IPS-20b (cell line): ENCODE measurements around the gene DENND1A.

Source experiments
- H3K27ac ChIP-seq: one replicate; pipeline ENCODE4 v1.5.1; 2013; ENCODE audit warnings: low read length
- H3K27me3 ChIP-seq: 2 replicates; pipeline ENCODE4 v1.6.1; 2013; ENCODE audit warnings: mild to moderate bottlenecking, low read length, inconsistent platforms; ENCODE audit not compliant: insufficient read depth
- H3K36me3 ChIP-seq: 2 replicates; pipeline ENCODE4 v1.6.1; 2013; ENCODE audit warnings: low read depth, mild to moderate bottlenecking, inconsistent platforms, low read length, moderate library complexity; ENCODE audit not compliant: insufficient read depth
- H3K4me1 ChIP-seq: 2 replicates; pipeline ENCODE4 v1.6.1; 2013; ENCODE audit warnings: mild to moderate bottlenecking, control low read depth, inconsistent platforms, low read length, moderate library complexity; ENCODE audit not compliant: insufficient read depth
- H3K4me3 ChIP-seq: 2 replicates; pipeline ENCODE4 v1.5.1; 2013; ENCODE audit warnings: mild to moderate bottlenecking, low read length, inconsistent platforms
- H3K9ac ChIP-seq: 2 replicates; pipeline ENCODE4 v1.6.1; 2013; ENCODE audit warnings: low read depth, mild to moderate bottlenecking, inconsistent platforms, low read length, moderate library complexity
- H3K9me3 ChIP-seq: 2 replicates; pipeline ENCODE4 v1.6.1; 2013; ENCODE audit warnings: mild to moderate bottlenecking, low read depth, low read length, inconsistent platforms; ENCODE audit not compliant: insufficient read depth

The DENND1A gene

GRCh38 chr9:123860603-123861002 lies 69.3 kb downstream of the DENND1A start:
- H3K27me3 ChIP-seq, result peaks cover 85% of the 10 kb centered on the region
- H3K4me1 ChIP-seq, result peaks cover 58% of the 10 kb centered on the region
- no peak overlapping the region for H3K9ac ChIP-seq
- no peaks in the 10 kb centered on the region for H3K9me3 ChIP-seq
- no peak overlapping the region for H3K27ac ChIP-seq
- H3K4me3 ChIP-seq, result peak overlapping the region; percentile 5; the same call in 1 of the 2 replicates
- H3K36me3 ChIP-seq, result no peaks in the 10 kb centered on the region

DNA sequence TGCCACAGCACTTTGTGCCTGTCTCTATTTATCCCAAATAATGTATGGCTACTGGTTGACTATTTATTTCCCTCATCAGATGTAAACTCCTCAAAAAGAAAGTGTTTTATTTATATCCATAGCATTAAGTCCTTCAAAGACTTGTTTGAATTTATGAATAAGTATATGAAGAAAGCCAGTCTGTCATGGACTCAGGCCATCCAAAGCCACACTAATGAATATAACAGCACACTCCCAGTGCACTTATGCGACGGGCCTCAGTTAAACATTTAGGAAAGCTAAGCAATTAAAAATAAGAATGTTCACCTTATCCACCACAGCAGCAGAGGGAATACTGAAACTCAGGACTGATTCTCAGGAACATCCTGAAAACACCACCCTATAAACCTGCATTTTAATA lies 77.5 kb downstream of the DENND1A start:
- H3K4me1 ChIP-seq, result peaks cover 10% of the 10 kb centered on the region; the same call in 1 of the 2 replicates
- H3K27me3 ChIP-seq, result peaks cover 18% of the 10 kb centered on the region; the same call in 1 of the 2 replicates
- H3K9ac ChIP-seq, result no peak overlapping the region
- H3K27ac ChIP-seq, result no peak overlapping the region
- H3K4me3 ChIP-seq, result no peak overlapping the region
- no peaks in the 10 kb centered on the region; the same call in 1 of the 2 replicates for H3K36me3 ChIP-seq
- H3K9me3 ChIP-seq, result peaks cover 5% of the 10 kb centered on the region; the same call in 1 of the 2 replicates

DNA sequence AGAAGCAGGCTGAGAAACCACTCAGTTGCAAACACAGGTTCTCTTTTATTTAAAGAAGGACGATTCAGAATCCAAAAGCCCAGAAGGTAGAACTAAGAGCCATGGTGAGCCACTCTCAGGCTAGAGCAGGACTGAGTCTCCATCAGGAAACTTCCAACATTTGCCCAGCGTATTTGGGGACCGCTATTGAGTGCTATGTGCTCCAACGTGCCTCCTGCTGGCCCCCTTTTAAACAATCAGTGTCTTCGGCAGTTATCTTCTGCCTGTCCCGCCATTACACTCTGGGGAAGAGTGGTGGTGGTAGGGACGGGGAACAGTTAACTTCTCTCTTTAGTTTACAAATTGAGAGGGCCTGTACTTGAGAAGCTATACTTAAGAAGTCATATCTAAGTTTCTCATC lies 78.1 kb downstream of the DENND1A start:
- peaks cover 10% of the 10 kb centered on the region; the same call in 1 of the 2 replicates for H3K9me3 ChIP-seq
- H3K4me3 ChIP-seq, result no peak overlapping the region
- H3K9ac ChIP-seq, result no peak overlapping the region
- H3K36me3 ChIP-seq, result no peaks in the 10 kb centered on the region; the same call in 1 of the 2 replicates
- peaks cover 12% of the 10 kb centered on the region; the same call in 1 of the 2 replicates for H3K27me3 ChIP-seq
- no peak overlapping the region for H3K27ac ChIP-seq
- peaks cover 10% of the 10 kb centered on the region; the same call in 1 of the 2 replicates for H3K4me1 ChIP-seq

DNA sequence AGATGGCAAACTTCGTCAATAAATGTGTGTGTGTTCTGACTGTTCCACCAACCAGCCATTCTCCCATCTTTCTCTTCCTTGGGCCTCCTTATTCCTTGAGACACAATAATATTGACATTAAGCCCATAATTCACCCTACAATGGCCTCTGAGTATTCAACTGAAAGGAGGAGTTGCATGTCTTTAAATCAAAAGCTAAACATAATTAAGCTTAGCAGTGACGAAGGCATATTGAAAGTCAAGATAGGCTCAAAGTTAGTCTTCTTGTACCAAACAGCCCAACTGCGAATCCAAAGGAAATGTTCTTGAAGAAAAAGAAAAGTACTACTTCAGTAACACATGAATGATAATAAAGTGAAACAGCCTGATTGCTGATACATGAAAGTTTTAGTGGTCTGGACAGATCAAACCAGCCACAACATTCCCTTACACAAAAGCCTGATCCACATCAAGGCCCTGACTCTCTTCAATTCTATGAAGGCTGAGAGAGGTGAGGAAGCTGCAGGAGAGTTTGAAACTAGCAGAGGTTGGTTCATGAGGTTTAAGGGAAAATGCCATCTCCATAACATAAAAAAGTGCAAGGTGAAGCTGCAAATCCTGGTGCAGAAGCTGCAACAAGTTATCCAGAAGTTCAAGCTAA lies 81.4 kb downstream of the DENND1A start:
- Histone ChIP-seq H3K27ac (no peak overlapping the region), H3K4me3 (no peak overlapping the region), H3K4me1 (peaks cover 10% of the 10 kb centered on the region; the same call in 1 of the 2 replicates), H3K27me3 (no peaks in the 10 kb centered on the region; the same call in 1 of the 2 replicates), H3K9me3 (peaks cover 11% of the 10 kb centered on the region; the same call in 1 of the 2 replicates), H3K36me3 (no peaks in the 10 kb centered on the region; the same call in 1 of the 2 replicates), H3K9ac (no peak overlapping the region)

DNA sequence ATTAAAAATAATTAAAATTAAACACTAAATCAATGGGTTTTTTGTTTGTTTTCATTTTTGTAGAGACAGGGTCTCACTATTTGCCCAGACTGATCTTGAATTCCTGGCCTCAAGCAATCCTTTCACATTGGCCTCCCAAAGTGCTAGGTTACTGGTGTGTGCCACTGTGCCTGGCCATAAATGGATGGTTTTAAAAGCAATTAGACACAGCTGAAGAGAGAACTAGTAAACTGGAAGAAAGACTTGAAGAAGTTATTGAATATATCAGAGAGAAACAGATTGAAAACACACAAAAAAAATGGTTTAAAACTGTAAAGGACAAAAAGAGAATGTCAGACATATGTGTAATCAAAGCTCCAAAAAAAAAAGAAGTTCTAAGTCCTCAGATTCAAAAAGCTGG lies 83.0 kb downstream of the DENND1A start:
- Histone ChIP-seq H3K9me3 (peaks cover 11% of the 10 kb centered on the region; the same call in 1 of the 2 replicates), H3K27me3 (no peaks in the 10 kb centered on the region), H3K9ac (no peak overlapping the region), H3K4me3 (no peak overlapping the region), H3K36me3 (no peaks in the 10 kb centered on the region; the same call in 1 of the 2 replicates), H3K27ac (no peak overlapping the region), H3K4me1 (peaks cover 6% of the 10 kb centered on the region; the same call in 1 of the 2 replicates)

GRCh38 chr9:123843703-123844102 lies 86.2 kb downstream of the DENND1A start:
- Histone ChIP-seq H3K36me3 (no peaks in the 10 kb centered on the region; the same call in 1 of the 2 replicates), H3K27me3 (no peaks in the 10 kb centered on the region), H3K9ac (no peak overlapping the region), H3K9me3 (peaks cover 11% of the 10 kb centered on the region; the same call in 1 of the 2 replicates), H3K27ac (no peak overlapping the region), H3K4me1 (peaks cover 17% of the 10 kb centered on the region), H3K4me3 (no peak overlapping the region)

DNA sequence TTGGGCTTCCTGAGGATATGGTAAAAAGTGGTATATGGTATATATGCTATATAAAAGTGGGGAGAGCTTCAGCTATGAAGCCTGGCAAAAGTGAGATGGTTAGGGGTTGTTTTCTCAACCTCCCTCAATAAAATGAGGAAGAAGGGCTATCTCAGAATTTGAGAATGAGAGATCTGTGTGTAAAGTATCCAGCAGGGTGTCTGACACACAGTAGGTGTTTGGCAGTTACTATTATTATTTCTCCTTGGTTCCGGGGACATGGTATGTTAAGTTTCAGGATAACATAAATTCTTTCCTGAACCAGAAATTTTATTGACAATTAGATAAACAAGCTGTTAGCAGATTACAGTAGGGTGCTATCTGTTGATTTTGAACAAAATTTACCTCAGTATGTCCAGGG lies 94.1 kb downstream of the DENND1A start:
- H3K4me3 ChIP-seq, result no peak overlapping the region
- no peaks in the 10 kb centered on the region for H3K27me3 ChIP-seq
- no peak overlapping the region for H3K9ac ChIP-seq
- H3K4me1 ChIP-seq, result peaks cover 41% of the 10 kb centered on the region
- H3K9me3 ChIP-seq, result no peaks in the 10 kb centered on the region
- H3K36me3 ChIP-seq, result no peaks in the 10 kb centered on the region
- H3K27ac ChIP-seq, result no peak overlapping the region

GRCh38 chr9:123834889-123835562 lies 94.9 kb downstream of the DENND1A start:
- Histone ChIP-seq H3K36me3 (no peaks in the 10 kb centered on the region), H3K9ac (no peak overlapping the region; the same call in 1 of the 2 replicates), H3K27me3 (no peaks in the 10 kb centered on the region), H3K9me3 (no peaks in the 10 kb centered on the region), H3K4me3 (no peak overlapping the region), H3K4me1 (peaks cover 36% of the 10 kb centered on the region), H3K27ac (no peak overlapping the region)

- Histone ChIP-seq H3K4me3 (no peak overlapping the region), H3K36me3 (no peaks in the 10 kb centered on the region), H3K9ac (no peak overlapping the region), H3K27me3 (no peaks in the 10 kb centered on the region), H3K27ac (no peak overlapping the region), H3K4me1 (peaks cover 33% of the 10 kb centered on the region), H3K9me3 (peaks cover 3% of the 10 kb centered on the region; the same call in 1 of the 2 replicates)
Observed at GRCh38 chr9:123834218-123834888, 95.6 kb downstream of the DENND1A start.

DNA sequence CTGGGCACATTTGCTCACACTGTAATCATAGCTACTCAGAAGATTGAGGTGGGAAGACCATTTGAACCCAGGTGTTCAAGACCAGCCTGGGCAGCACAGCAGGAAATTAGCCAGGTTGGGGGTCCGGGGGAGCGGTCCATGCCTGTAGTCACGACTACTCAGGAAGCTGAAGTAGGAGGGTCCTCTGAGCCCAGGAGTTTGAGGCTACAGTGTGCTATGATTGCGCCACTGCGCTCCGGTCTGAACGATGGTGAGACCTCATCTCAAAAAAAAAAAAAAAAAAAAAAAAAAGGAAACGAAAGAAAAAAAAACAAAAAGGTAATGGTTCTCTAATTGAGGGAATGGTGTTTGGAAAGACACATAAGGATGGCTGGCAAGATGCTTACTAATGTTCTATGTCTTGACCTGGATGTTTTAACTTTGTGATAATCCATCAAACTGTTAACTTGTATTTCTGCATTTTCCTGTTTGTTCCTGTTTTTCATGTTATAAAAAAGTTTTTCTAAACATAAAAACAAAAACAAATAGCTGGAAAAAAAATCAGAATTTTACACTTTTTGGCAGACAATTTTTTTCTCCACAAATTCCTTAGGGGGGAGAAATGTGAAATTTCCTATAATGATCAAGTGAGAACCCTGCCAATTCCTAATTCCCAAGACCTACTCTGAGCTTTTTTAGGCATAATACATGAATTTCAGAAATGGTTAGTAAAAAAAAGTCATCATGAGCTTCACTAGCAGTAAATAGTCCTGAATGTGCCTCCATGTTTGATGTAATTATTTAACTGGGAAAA lies 96.9 kb downstream of the DENND1A start:
- Histone ChIP-seq H3K36me3 (peaks cover 3% of the 10 kb centered on the region; the same call in 1 of the 2 replicates), H3K4me3 (no peak overlapping the region), H3K9me3 (peaks cover 16% of the 10 kb centered on the region; the same call in 1 of the 2 replicates), H3K4me1 (peaks cover 28% of the 10 kb centered on the region), H3K9ac (no peak overlapping the region), H3K27me3 (no peaks in the 10 kb centered on the region), H3K27ac (no peak overlapping the region)

- H3K36me3 ChIP-seq, result peaks cover 3% of the 10 kb centered on the region; the same call in 1 of the 2 replicates
- no peak overlapping the region for H3K27ac ChIP-seq
- no peak overlapping the region for H3K4me3 ChIP-seq
- H3K9ac ChIP-seq, result no peak overlapping the region
- peaks cover 28% of the 10 kb centered on the region for H3K4me1 ChIP-seq
- H3K27me3 ChIP-seq, result no peaks in the 10 kb centered on the region
- H3K9me3 ChIP-seq, result peaks cover 19% of the 10 kb centered on the region; the same call in 1 of the 2 replicates
Observed at GRCh38 chr9:123832176-123832575, 97.8 kb downstream of the DENND1A start.
